HepG2 (cell line): Measurements from ENCODE around the gene IQCF5.
"Not testable (repeated sequence)": the region's sequence is repeated elsewhere in the genome, so short reads cannot be mapped to it uniquely, and the experiment has no call there.

Experiments
- BRD4 ChIP-seq: sonication (generic); formaldehyde crosslinking; IDR thresholded peaks from 2 replicates; pipeline ENCODE4 v1.4.0; 2020; ENCODE audit warnings: missing genetic modification reagents
- SMAD3 ChIP-seq: sonication (generic); formaldehyde crosslinking; IDR thresholded peaks from 2 replicates; pipeline ENCODE4 v1.4.0; 2020; ENCODE audit warnings: missing genetic modification reagents

DNA sequence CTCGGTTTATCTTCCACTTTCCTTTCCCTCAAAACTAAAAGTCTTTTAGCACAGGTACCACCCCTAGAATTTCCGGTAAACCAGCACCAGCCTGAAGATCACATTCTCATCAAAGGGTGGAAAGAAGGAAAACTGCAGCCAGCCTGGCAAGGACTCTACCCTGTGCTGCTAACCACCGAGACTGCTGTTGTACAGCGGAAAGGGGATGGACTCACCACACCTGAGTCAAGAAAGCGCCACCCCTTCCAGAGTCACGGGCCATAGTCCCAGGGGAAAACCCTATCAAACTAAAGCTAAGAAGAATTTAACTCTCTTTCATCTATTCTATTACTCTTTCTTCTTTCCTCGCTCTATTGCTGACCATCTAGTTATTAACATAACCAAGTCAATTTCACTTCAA is 24.6 kb upstream of the IQCF5 start:
- not testable (repeated sequence) for TF ChIP-seq BRD4, SMAD3 (CRISPR knock-in tag)
